Muscle layer of duodenum (tissue), 2 donors: ENCODE results near the gene WNT8A.

Experiments used
- H3K27ac ChIP-seq: one replicate; pipeline ENCODE4 v1.7.0; 2013; ENCODE audit warnings: mild to moderate bottlenecking, low read length
- H3K27me3 ChIP-seq: one replicate; pipeline ENCODE4 v1.7.0; 2013; ENCODE audit warnings: low read depth, mild to moderate bottlenecking, control low read depth, low read length
- H3K36me3 ChIP-seq, 2 donors: one replicate each; pipeline ENCODE4 v1.7.0; 2013; ENCODE audit warnings: low read length in 2 of 2, control low read depth in 1 of 2, mild to moderate bottlenecking in 1 of 2; ENCODE audit not compliant: insufficient read depth in 2 of 2, control insufficient read depth in 1 of 2
- H3K4me1 ChIP-seq, 2 donors: one replicate each; pipeline ENCODE4 v1.7.0; 2013; ENCODE audit warnings: low read length in 2 of 2, mild to moderate bottlenecking in 2 of 2, control low read depth in 1 of 2, moderate library complexity in 1 of 2; ENCODE audit not compliant: insufficient read depth in 2 of 2, control insufficient read depth in 1 of 2
- H3K4me3 ChIP-seq, 2 donors: one replicate each; pipeline ENCODE4 v1.7.0; 2013; ENCODE audit warnings: low read length in 2 of 2, low read depth in 1 of 2, mild to moderate bottlenecking in 1 of 2
- H3K9me3 ChIP-seq, 2 donors: one replicate each; pipeline ENCODE4 v1.7.0; 2013; ENCODE audit warnings: low read length in 2 of 2, control low read depth in 1 of 2, mild to moderate bottlenecking in 1 of 2; ENCODE audit not compliant: control insufficient read depth in 1 of 2
- donor health status: healthy.

Gene WNT8A

DNA sequence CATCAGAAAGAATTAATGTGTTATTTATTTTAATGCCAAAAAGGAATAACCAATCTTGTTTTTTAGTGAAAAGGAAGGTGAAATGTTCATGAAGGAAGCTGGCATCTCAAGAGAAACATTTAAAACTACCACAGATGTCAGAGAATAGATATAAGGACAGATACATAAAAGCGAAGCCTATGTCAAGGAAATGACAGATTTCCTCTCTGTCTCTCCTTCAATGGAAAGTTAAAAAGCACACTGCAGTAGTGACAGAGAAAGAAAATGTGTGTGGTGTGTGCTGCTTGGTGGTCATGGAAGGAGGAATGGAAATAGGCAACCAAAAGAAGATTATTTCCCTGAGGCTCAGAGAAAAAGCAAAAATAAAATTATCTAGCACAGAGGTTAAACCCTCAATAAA, 9.2 kb downstream of the WNT8A start:
- Histone ChIP-seq H3K4me3 (no peak overlapping the region), H3K27me3 (no peaks in the 10 kb centered on the region), H3K4me1 (no peaks in the 10 kb centered on the region), H3K36me3 (no peaks in the 10 kb centered on the region), H3K27ac (no peak overlapping the region), H3K9me3 (no peaks in the 10 kb centered on the region)

GRCh38 chr5:138095100-138095907, 11.5 kb downstream of the WNT8A start:
- H3K4me3 ChIP-seq = no peak overlapping the region
- H3K27me3 ChIP-seq = no peaks in the 10 kb centered on the region
- H3K9me3 ChIP-seq = no peaks in the 10 kb centered on the region
- no peak overlapping the region for H3K27ac ChIP-seq
- H3K4me1 ChIP-seq = no peaks in the 10 kb centered on the region
- H3K36me3 ChIP-seq = no peaks in the 10 kb centered on the region

- no peaks in the 10 kb centered on the region for H3K4me1 ChIP-seq
Observed at GRCh38 chr5:138096363-138096762, 12.5 kb downstream of the WNT8A start.

DNA sequence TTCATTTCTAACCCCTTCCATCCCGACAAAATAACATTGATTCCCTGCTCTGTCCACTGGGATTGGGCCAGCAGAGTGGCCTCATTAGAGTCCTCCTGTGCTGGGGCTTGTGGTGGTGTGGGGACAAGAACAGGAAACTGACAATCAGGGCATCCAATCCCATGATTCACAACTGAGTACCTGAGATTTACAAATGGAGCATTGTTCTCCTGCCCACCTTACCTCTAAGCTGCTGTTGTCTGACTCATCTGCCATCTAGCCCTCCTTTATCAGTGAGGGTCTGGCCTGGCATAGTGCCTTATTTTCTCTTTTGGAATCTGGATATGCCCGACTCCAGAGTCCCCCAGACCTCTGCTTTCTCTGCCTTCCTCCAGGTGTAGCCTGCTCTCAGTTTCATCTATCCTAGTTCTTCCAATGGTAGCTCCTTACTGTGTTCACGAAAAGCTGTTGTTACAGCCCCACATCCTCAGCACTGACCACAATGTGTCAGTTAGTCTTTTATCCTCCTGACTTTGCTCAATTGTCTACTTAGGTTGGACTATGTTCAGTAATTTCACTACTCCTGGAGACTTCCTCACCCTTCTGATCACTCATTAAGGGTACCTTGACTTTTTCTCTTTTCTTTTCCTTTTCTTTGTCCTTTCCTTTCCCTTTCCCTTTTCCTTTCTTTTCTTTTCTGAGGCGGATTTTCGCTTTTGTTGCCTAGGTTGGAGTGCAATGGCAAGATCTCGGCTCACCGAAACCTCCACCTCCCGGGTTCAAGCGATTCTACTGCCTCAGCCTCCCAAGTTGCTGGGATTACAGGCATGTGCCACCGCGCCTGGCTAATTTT, 13.4 kb downstream of the WNT8A start:
- no peaks in the 10 kb centered on the region for H3K27me3 ChIP-seq
- no peaks in the 10 kb centered on the region for H3K9me3 ChIP-seq
- no peak overlapping the region for H3K27ac ChIP-seq
- H3K4me3 ChIP-seq = no peak overlapping the region
- H3K36me3 ChIP-seq = no peaks in the 10 kb centered on the region
- H3K4me1 ChIP-seq = no peaks in the 10 kb centered on the region

More at GRCh38 chr5:138096363-138096762, 12.5 kb downstream of the WNT8A start:
- no peaks in the 10 kb centered on the region for H3K27me3 ChIP-seq
- H3K27ac ChIP-seq = no peak overlapping the region
- H3K4me3 ChIP-seq = no peak overlapping the region
- no peaks in the 10 kb centered on the region for H3K9me3 ChIP-seq
- no peaks in the 10 kb centered on the region for H3K36me3 ChIP-seq

DNA sequence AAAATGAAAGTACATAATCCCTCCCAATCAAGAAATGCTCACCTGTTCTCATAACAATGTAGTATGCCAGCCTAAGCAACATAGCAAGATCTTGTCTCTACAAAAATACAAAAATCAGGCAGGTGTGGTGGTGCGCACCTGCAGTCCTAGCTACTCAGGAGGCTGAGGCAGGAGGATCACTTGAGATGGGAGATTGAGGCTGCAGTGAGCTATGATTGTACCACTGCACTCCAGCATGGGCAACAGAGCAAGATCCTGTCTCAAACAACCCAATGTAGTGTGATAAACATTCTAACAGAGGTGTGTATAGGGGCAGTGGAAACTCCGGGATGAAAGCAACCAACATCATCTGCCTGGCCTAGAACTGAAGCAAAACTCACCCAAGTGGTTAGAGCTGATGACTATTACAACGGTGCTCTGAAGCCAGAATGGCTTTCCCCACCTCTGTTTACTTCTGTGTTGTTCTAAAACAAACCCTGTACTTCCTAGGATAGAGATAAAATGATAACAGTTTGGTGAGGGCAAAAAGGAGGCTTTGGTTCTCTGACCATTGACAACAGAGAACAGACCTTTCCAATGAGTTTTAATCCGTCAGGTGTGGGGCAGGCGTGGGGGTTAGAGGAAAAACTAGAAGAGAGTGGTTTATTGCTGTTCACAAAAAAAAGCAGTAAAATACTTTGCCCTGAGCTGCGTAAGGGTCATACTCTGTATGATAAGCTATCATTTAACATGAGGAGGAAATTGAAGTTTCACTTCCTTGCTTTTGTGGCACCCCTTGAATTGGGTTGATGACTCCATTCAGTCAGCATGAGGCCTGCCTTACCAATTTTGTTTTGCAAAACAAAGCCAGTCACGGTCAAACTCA, 18.9 kb downstream of the WNT8A start:
- no peak overlapping the region for H3K4me3 ChIP-seq
- no peaks in the 10 kb centered on the region for H3K27me3 ChIP-seq
- no peaks in the 10 kb centered on the region for H3K36me3 ChIP-seq
- H3K4me1 ChIP-seq = no peaks in the 10 kb centered on the region
- H3K27ac ChIP-seq = no peak overlapping the region
- no peaks in the 10 kb centered on the region for H3K9me3 ChIP-seq

DNA sequence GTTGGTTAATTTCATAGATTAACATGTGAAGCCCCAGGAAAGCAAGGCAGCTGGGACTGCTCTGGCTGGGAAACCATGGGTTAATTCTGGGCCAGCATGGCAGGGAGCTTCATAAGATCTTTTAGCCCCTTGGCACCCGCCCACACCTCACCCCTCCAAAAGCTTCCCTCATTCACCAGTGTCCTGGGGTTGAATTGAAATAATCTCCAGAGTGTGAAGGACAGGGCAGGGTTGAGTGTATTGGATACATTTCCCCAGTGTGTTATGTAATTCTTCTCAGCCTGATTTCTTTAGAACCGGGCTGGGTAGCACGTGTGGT, 19.4 kb downstream of the WNT8A start:
- Histone ChIP-seq H3K27ac (no peak overlapping the region), H3K4me3 (no peak overlapping the region), H3K9me3 (no peaks in the 10 kb centered on the region), H3K27me3 (no peaks in the 10 kb centered on the region), H3K36me3 (no peaks in the 10 kb centered on the region), H3K4me1 (no peaks in the 10 kb centered on the region)

GRCh38 chr5:138105709-138106108, 21.9 kb downstream of the WNT8A start:
- Histone ChIP-seq H3K27me3 (no peaks in the 10 kb centered on the region), H3K4me3 (no peak overlapping the region), H3K4me1 (no peaks in the 10 kb centered on the region), H3K27ac (no peak overlapping the region), H3K9me3 (no peaks in the 10 kb centered on the region), H3K36me3 (no peaks in the 10 kb centered on the region)

DNA sequence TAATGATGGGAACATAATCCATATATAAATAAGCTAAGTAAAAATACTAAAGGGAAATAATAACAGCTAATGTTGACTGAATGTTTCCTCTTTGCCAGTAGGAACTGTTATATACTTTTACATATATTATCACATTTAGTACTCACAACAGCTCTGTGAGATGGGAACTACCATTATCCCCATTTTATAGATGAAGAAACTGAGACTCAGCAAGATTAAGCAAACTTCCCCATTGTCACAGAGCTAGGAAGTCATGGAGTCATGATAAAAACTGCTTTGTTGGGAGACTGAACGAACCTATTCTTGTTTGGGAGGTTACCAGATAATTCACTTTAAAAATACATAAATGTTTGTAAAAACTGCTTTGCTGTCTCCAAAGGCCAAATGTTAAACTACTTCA, 23.4 kb downstream of the WNT8A start:
- H3K4me1 ChIP-seq = peaks cover 0 to 2% of the 10 kb centered on the region in 2 donors
- no peak overlapping the region for H3K4me3 ChIP-seq
- no peaks in the 10 kb centered on the region for H3K36me3 ChIP-seq
- H3K27me3 ChIP-seq = no peaks in the 10 kb centered on the region
- H3K9me3 ChIP-seq = no peaks in the 10 kb centered on the region
- no peak overlapping the region for H3K27ac ChIP-seq

GRCh38 chr5:138109463-138110265, 25.8 kb downstream of the WNT8A start:
- no peak overlapping the region for H3K27ac ChIP-seq
- no peaks in the 10 kb centered on the region for H3K36me3 ChIP-seq
- H3K4me1 ChIP-seq = peaks cover 0 to 4% of the 10 kb centered on the region in 2 donors
- no peaks in the 10 kb centered on the region for H3K27me3 ChIP-seq
- H3K9me3 ChIP-seq = no peaks in the 10 kb centered on the region
- H3K4me3 ChIP-seq = no peak overlapping the region

DNA sequence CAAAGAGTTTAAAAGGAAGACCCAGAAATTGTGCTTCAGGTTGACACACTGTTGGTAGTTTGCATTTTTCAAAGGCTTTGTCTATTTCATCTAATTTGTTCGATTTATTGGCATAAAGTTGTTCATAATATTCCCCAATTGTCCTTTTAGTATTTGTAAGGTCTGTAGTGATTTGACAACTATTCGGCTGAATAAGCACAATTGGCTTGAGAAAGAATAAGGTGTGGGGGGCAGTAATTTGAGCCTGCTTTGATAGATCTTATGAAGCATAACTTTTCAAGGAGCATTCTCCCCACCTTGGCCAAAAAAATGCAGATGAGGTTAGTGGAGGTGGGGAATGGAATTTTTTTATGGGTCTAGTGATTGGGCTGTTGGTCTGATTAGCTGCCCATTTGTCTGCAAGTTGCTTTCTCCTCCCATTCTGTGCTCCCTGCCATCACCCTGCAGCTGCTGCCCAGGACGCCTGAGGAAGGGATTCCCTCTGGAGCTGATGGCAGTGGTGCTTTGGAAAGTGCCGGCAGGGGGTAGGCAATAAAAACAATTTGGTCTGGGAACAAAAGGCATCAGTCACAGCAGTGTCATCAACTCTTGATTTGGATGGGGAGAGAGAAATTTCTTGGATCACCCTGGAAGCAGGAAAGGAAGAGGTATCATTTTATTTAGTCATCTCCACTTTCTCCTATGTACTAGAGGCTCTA, 26.6 kb downstream of the WNT8A start:
- H3K36me3 ChIP-seq = no peaks in the 10 kb centered on the region
- no peak overlapping the region for H3K27ac ChIP-seq
- no peaks in the 10 kb centered on the region for H3K27me3 ChIP-seq
- H3K4me3 ChIP-seq = no peak overlapping the region
- peaks cover 0 to 4% of the 10 kb centered on the region in 2 donors for H3K4me1 ChIP-seq
- H3K9me3 ChIP-seq = no peaks in the 10 kb centered on the region
